ENCODE measurements around the gene USP54.

DNA sequence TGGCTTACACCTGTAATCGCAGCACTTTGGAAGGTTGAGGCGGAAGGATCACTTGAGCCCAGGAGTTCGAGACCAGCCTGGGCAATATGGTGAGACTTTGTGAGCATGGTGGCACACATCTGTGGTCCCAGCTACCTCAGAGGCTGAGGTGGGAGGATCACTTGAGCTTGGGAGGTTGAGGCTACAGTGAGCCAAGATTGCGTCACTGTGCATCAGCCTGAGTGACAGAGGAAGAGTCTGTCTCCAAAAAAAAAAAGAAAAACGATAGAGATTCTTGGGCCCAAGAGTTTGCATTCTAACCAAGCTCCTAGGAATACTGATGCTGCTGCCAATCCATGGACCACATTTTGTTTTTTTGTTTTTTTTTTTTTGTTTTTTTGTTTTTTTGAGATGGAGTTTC is 38.0 kb upstream of the USP54 start:
- TF ChIP-seq POLR2AphosphoS5 (IDR thresholded peaks at IDR 0.05; ENCODE audit: low read depth): no peak
- TF ChIP-seq, protein P1, sequence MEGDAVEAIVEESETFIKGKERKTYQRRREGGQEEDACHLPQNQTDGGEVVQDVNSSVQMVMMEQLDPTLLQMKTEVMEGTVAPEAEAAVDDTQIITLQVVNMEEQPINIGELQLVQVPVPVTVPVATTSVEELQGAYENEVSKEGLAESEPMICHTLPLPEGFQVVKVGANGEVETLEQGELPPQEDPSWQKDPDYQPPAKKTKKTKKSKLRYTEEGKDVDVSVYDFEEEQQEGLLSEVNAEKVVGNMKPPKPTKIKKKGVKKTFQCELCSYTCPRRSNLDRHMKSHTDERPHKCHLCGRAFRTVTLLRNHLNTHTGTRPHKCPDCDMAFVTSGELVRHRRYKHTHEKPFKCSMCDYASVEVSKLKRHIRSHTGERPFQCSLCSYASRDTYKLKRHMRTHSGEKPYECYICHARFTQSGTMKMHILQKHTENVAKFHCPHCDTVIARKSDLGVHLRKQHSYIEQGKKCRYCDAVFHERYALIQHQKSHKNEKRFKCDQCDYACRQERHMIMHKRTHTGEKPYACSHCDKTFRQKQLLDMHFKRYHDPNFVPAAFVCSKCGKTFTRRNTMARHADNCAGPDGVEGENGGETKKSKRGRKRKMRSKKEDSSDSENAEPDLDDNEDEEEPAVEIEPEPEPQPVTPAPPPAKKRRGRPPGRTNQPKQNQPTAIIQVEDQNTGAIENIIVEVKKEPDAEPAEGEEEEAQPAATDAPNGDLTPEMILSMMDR (IDR thresholded peaks at IDR 0.05; ENCODE audit: insufficient read depth, low read length): no peak
- TF ChIP-seq, protein P2, sequence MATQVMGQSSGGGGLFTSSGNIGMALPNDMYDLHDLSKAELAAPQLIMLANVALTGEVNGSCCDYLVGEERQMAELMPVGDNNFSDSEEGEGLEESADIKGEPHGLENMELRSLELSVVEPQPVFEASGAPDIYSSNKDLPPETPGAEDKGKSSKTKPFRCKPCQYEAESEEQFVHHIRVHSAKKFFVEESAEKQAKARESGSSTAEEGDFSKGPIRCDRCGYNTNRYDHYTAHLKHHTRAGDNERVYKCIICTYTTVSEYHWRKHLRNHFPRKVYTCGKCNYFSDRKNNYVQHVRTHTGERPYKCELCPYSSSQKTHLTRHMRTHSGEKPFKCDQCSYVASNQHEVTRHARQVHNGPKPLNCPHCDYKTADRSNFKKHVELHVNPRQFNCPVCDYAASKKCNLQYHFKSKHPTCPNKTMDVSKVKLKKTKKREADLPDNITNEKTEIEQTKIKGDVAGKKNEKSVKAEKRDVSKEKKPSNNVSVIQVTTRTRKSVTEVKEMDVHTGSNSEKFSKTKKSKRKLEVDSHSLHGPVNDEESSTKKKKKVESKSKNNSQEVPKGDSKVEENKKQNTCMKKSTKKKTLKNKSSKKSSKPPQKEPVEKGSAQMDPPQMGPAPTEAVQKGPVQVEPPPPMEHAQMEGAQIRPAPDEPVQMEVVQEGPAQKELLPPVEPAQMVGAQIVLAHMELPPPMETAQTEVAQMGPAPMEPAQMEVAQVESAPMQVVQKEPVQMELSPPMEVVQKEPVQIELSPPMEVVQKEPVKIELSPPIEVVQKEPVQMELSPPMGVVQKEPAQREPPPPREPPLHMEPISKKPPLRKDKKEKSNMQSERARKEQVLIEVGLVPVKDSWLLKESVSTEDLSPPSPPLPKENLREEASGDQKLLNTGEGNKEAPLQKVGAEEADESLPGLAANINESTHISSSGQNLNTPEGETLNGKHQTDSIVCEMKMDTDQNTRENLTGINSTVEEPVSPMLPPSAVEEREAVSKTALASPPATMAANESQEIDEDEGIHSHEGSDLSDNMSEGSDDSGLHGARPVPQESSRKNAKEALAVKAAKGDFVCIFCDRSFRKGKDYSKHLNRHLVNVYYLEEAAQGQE (IDR thresholded peaks at IDR 0.05; ENCODE audit: insufficient replicate concordance, low read depth): no peak
